A549 (cell line): ENCODE results near the gene PRR20A. TPM values are rescaled to one million over a fixed set of nuclear protein-coding genes. Genes with fewer than 3 reads are reported as not detected.
"Not testable (repeated sequence)": the region's sequence is repeated elsewhere in the genome, so short reads cannot be mapped to it uniquely, and the experiment has no call there.

ENCODE experiments used
- ATAC-seq, 2 experiments: fragments of 200-7000 bp in 1 of 2; fragments of >200 bp in 1 of 2; cut with Nextera tagmentation in 1 of 2; cut with Tn5 transposase in 1 of 2; 3 replicates each; pipeline versions ENCODE4 v1.8.0 to v1.9.1; 2018 to 2020; ENCODE audit warnings: mild to moderate bottlenecking in 1 of 2, moderate library complexity in 1 of 2
- CTCF ChIA-PET: fragments of 300-600 bp; sonication (Branson Sonifier 250); formaldehyde crosslinking; extraction: SDS; loops from one replicate; lab custom pipeline; 2021; ENCODE audit warnings: antibody characterized with exemption, inconsistent platforms; lab: Yijun Ruan, JAX
- POLR2A ChIA-PET: fragments of 350-600 bp; formaldehyde crosslinking; extraction: SDS; loops from one replicate; lab custom pipeline; 2021; ENCODE audit warnings: antibody characterized with exemption, inconsistent platforms; lab: Yijun Ruan, JAX
- DNase-seq, 2 experiments: peaks; one replicate each; pipeline versions ENCODE4 v3.0.0 to v3.0.0-alpha.2; 2011 to 2016; ENCODE audit warnings: low read depth in 1 of 2, low spot score in 1 of 2
- FAIRE-seq: peaks from 2 replicates; lab custom pipeline; 2011; peaks lifted over from hg19 to GRCh38; lab: Jason Lieb, UNC
- H3K27ac ChIP-seq, 2 experiments: fragments of >200 bp; sonication (Bioruptor Twin); formaldehyde crosslinking; 3 replicates each; pipeline ENCODE4 v1.5.1; 2016 to 2017
- H3K4me1 ChIP-seq: fragments of >200 bp; sonication (Bioruptor Twin); formaldehyde crosslinking; 3 replicates; pipeline ENCODE4 v1.6.1; 2016
- H3K4me2 ChIP-seq: fragments of >200 bp; sonication (Bioruptor Twin); formaldehyde crosslinking; 3 replicates; pipeline ENCODE4 v1.6.1; 2016
- H3K4me3 ChIP-seq: fragments of >200 bp; sonication (Bioruptor Twin); formaldehyde crosslinking; 3 replicates; pipeline ENCODE4 v1.5.1; 2016
- H3K9me3 ChIP-seq: fragments of >200 bp; sonication (Bioruptor Twin); formaldehyde crosslinking; 3 replicates; pipeline ENCODE4 v1.6.1; 2016
- BCL3 ChIP-seq: fragments of >200 bp; sonication (Bioruptor Twin); formaldehyde crosslinking; IDR thresholded peaks from 3 replicates; pipeline ENCODE4 v1.6.1; 2016
- BHLHE40 ChIP-seq: IDR thresholded peaks from 2 replicates; pipeline ENCODE4 v1.6.1; 2012; ENCODE audit warnings: low read depth, low read length, inconsistent platforms
- CBX2 ChIP-seq: fragments of 200-600 bp; sonication (generic); IDR thresholded peaks from 2 replicates; pipeline ENCODE4 v1.6.1; 2016; ENCODE audit warnings: low read depth, mild to moderate bottlenecking, borderline replicate concordance
- CEBPB ChIP-seq, 2 experiments: fragments of >200 bp in 1 of 2; sonication (Bioruptor Twin) in 1 of 2; formaldehyde crosslinking in 1 of 2; IDR thresholded peaks; 2 replicates each; pipeline ENCODE4 v1.6.1; 2012 to 2016
- EHF ChIP-seq: fragments of 250-450 bp; sonication (Bioruptor Pico); IDR thresholded peaks from 2 replicates; pipeline ENCODE4 v1.5.0; 2020; ENCODE audit warnings: mild to moderate bottlenecking
- ELK1 ChIP-seq: fragments of 150-350 bp; IDR thresholded peaks from 2 replicates; pipeline ENCODE4 v1.6.1; 2014; ENCODE audit warnings: low read depth, mild to moderate bottlenecking, low read length
- EP300 ChIP-seq, 2 experiments: fragments of >200 bp; sonication (Bioruptor Twin); formaldehyde crosslinking; IDR thresholded peaks; 2 replicates in 1 of 2; 3 replicates in 1 of 2; pipeline ENCODE4 v1.6.1; 2016 to 2017
- FOSB ChIP-seq: fragments of 250-450 bp; sonication (Bioruptor Pico); IDR thresholded peaks from 2 replicates; pipeline ENCODE4 v1.5.0; 2020; ENCODE audit warnings: mild to moderate bottlenecking, moderate library complexity
- GATA3 ChIP-seq: IDR thresholded peaks from 2 replicates; pipeline ENCODE4 v1.6.1; 2012; ENCODE audit warnings: borderline replicate concordance
- HES2 ChIP-seq: fragments of >200 bp; sonication (Bioruptor Twin); formaldehyde crosslinking; IDR thresholded peaks from 2 replicates; pipeline ENCODE4 v1.6.1; 2016
- HEYL ChIP-seq: fragments of 250-450 bp; sonication (Bioruptor Pico); IDR thresholded peaks from 2 replicates; pipeline ENCODE4 v1.8.0; 2021; ENCODE audit warnings: mild to moderate bottlenecking, moderate library complexity
- HOXA7 ChIP-seq: fragments of 250-450 bp; sonication (Bioruptor Pico); IDR thresholded peaks from 2 replicates; pipeline ENCODE4 v1.5.0; 2020; ENCODE audit warnings: mild to moderate bottlenecking, moderate library complexity
- HOXB13 ChIP-seq: fragments of 250-450 bp; sonication (Bioruptor Pico); IDR thresholded peaks from 2 replicates; pipeline ENCODE4 v1.5.0; 2020; ENCODE audit warnings: low read depth, mild to moderate bottlenecking, moderate library complexity
- HOXB5 ChIP-seq: fragments of 250-450 bp; sonication (Bioruptor Pico); IDR thresholded peaks from 2 replicates; pipeline ENCODE4 v1.5.0; 2020; ENCODE audit warnings: mild to moderate bottlenecking, moderate library complexity
- JUNB ChIP-seq: fragments of >200 bp; sonication (Bioruptor Twin); formaldehyde crosslinking; IDR thresholded peaks from 2 replicates; pipeline ENCODE4 v1.6.1; 2016
- KDM1A ChIP-seq: fragments of 200-600 bp; sonication (generic); IDR thresholded peaks from 2 replicates; pipeline ENCODE4 v1.6.1; 2016; ENCODE audit warnings: low read depth, mild to moderate bottlenecking
- KDM5A ChIP-seq: fragments of 200-600 bp; sonication (generic); IDR thresholded peaks from 2 replicates; pipeline ENCODE4 v1.6.1; 2016; ENCODE audit warnings: antibody characterized with exemption, mild to moderate bottlenecking
- MAX ChIP-seq: IDR thresholded peaks from 2 replicates; pipeline ENCODE4 v1.6.1; 2012
- MAZ ChIP-seq: fragments of 150-350 bp; IDR thresholded peaks from 2 replicates; pipeline ENCODE4 v1.6.1; 2014; ENCODE audit warnings: antibody characterized with exemption, low read depth, low read length, borderline replicate concordance
- MYC ChIP-seq: IDR thresholded peaks from 2 replicates; pipeline ENCODE4 v1.6.1; 2012; ENCODE audit warnings: mild to moderate bottlenecking, inconsistent platforms, low read length, improper control_type of control experiment, borderline replicate concordance
- NFE2L2 ChIP-seq: fragments of 150-350 bp; conservative IDR thresholded peaks from 2 replicates; pipeline ENCODE4 v1.6.1; 2014; ENCODE audit warnings: low read length
- NPAS2 ChIP-seq: fragments of 250-450 bp; sonication (Bioruptor Pico); IDR thresholded peaks from 2 replicates; pipeline ENCODE4 v1.8.0; 2022; ENCODE audit warnings: mild to moderate bottlenecking, moderate library complexity, borderline replicate concordance
- RARB ChIP-seq: fragments of 250-450 bp; sonication (Bioruptor Pico); IDR thresholded peaks from 2 replicates; pipeline ENCODE4 v1.8.0; 2021; ENCODE audit warnings: mild to moderate bottlenecking, moderate library complexity
- RCOR1 ChIP-seq: fragments of 150-350 bp; IDR thresholded peaks from 2 replicates; pipeline ENCODE4 v1.6.1; 2014; ENCODE audit warnings: antibody characterized with exemption, low read length, low read depth
- REST ChIP-seq: fragments of 200-600 bp; sonication (generic); IDR thresholded peaks from 2 replicates; pipeline ENCODE4 v1.6.1; 2016; ENCODE audit warnings: antibody characterized with exemption, mild to moderate bottlenecking, moderate library complexity
- RFX5 ChIP-seq: fragments of 450-650 bp; IDR thresholded peaks from 2 replicates; pipeline ENCODE4 v1.7.1; 2014; ENCODE audit warnings: antibody characterized with exemption, mild to moderate bottlenecking, moderate library complexity
- ZNF302 ChIP-seq: fragments of 250-450 bp; sonication (Bioruptor Pico); IDR thresholded peaks from 2 replicates; pipeline ENCODE4 v1.9.0; 2021; ENCODE audit warnings: inconsistent platforms, mild to moderate bottlenecking, moderate library complexity
- WGBS: methylation state at CpG from one replicate; pipeline ENCODE4 v1.1.6; 2017; ENCODE audit errors: missing lambda C conversion rate; 5-methylcytosine and 5-hydroxymethylcytosine counted together
- polyA minus RNA-seq: library from RNA; depleted of rRNA, polyadenylated mRNA; stranded (reverse); fragments of >200 nt; gene quantifications from 2 replicates; pipeline ENCODE4 v1.2.3, GENCODE V29; 2011; rRNA and poly(A)+ RNA removed
- polyA plus RNA-seq, 4 experiments: library from polyadenylated mRNA; depleted of rRNA in 3 of 4; stranded (reverse); fragments of >200 nt; fragmentation: RNase III in 1 of 4; extraction: RNeasy Plus Mini Kit Qiagen cat#74134 plus additional on column Dnase treatment in 1 of 4; gene quantifications; 2 replicates in 3 of 4; 3 replicates in 1 of 4; pipeline ENCODE4 v1.2.3, GENCODE V29; 2011 to 2017
- TF ChIP-seq, protein P1 (sequence below): IDR thresholded peaks from 2 replicates; pipeline ENCODE4 v1.6.1; 2012

The PRR20A gene
- not detected in 2 replicates for polyA plus RNA-seq (2011; rRNA removed)
- not detected in 2 replicates for polyA plus RNA-seq (2012; cell fraction: cytosol; rRNA removed)
- polyA plus RNA-seq (2012; cell fraction: nucleus; rRNA removed): not detected in 2 replicates
- not detected in 3 replicates for polyA plus RNA-seq (2017; fragmentation: RNase III; extraction: RNeasy Plus Mini Kit Qiagen cat#74134 plus additional on column Dnase treatment)
- not detected in 2 replicates for polyA minus RNA-seq

DNA sequence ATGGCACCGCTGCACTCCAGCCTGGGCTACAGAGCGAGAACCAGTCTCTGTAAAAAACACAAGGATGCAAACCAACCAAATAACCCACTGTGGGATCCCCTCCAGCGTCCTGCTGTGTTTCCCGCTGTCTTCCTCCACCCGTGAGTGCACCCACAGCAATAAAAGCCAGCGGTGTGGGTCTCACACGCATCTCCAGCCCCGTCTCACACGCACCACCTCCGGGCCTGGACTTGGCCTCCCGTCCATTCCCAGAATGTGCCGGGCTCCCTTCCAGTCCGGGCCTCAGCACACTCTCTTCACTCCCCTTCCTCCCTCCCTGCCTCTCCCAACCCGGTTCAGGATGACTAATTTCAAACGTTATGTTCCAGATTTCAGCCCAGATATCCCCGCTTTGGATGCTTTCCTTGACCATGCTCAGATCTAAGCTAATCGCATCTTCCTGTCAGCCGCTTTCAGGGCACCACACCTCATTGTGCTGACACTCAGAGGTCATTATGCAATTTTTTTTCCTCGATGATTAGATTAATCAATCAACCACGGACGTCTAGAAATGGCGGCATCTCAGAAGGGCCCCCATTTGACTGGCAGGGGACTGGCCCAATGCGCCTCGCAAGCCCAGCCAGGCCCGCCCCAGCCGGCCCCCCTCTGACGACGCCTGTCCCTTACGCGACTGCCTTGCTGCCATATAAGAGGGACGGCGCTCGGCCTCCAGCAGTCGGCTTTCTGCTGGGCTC lies at the start of gene PRR20A:
PRR20A (plus strand) TSS at position 684 of the 734 bp plus-strand sequence. CDS start 387 bp downstream, outside the sequence.
- ATAC-seq, H3K9me3 ChIP-seq, H3K27ac ChIP-seq, DNase-seq, H3K4me2 ChIP-seq, H3K4me1 ChIP-seq, FAIRE-seq, POLR2A ChIA-PET, H3K4me3 ChIP-seq, CTCF ChIA-PET: not testable (repeated sequence)
- 43% methylated on average over 12 of the region's 34 CpGs for WGBS

- ATAC-seq (no peak), FAIRE-seq (no peak), DNase-seq (no peak)
- no peak for TF ChIP-seq HOXB5 (CRISPR knock-in tag)
- no peak for TF ChIP-seq HES2
- TF ChIP-seq MYC: no peak
- TF ChIP-seq FOSB: no peak
- TF ChIP-seq NFE2L2: no peak
- no peak for TF ChIP-seq RARB
- TF ChIP-seq HEYL (CRISPR knock-in tag): no peak
- no peak for TF ChIP-seq MAZ
- no peak for TF ChIP-seq RFX5
- TF ChIP-seq ELK1: no peak
- TF ChIP-seq MAX: no peak
- no peak for TF ChIP-seq NPAS2 (CRISPR knock-in tag)
- TF ChIP-seq CEBPB (IDR thresholded peaks at IDR 0.05): no peak
- POLR2A ChIA-PET: no interaction called here
- Histone ChIP-seq H3K27ac (no peak overlapping the region), H3K4me3 (no peak overlapping the region), H3K4me1 (no peaks in the 10 kb centered on the region), H3K9me3 (no peaks in the 10 kb centered on the region), H3K4me2 (no peak overlapping the region)
- CTCF ChIA-PET: no interaction called here
- 12% methylated on average over 4 of the region's 4 CpGs for WGBS
These were observed 25.8 kb upstream of the PRR20A start for GRCh38 chr13:57114945-57115344.

DNA sequence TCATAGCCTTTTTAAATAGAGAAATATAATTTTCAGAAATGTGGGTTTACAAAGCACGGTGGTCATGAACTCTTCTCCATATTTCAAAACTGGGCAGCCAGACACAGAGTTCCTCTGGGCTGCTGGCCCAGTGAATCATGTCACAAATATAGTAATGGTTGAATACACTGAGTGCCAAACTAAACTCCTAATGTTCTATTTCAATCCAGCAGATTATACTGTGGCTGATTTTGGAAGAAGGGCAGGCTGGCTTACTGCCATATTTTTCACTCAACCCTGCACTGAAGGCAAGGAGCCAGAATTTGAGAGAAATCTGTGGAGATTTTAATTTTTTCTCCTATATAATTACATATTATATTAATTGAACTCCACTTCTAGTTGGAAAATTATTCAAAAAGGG lies 17.0 kb upstream of the PRR20A start:
- ATAC-seq (no peak), DNase-seq (no peak), FAIRE-seq (no peak)
- Histone ChIP-seq H3K27ac (no peak overlapping the region), H3K4me3 (no peak overlapping the region), H3K4me2 (no peak overlapping the region), H3K9me3 (no peaks in the 10 kb centered on the region), H3K4me1 (no peaks in the 10 kb centered on the region)
- ChIA-PET POLR2A (no interaction called here), CTCF (no interaction called here)
- 0% methylated on average over 1 of the region's 1 CpG for WGBS
- TF ChIP-seq, protein P1, sequence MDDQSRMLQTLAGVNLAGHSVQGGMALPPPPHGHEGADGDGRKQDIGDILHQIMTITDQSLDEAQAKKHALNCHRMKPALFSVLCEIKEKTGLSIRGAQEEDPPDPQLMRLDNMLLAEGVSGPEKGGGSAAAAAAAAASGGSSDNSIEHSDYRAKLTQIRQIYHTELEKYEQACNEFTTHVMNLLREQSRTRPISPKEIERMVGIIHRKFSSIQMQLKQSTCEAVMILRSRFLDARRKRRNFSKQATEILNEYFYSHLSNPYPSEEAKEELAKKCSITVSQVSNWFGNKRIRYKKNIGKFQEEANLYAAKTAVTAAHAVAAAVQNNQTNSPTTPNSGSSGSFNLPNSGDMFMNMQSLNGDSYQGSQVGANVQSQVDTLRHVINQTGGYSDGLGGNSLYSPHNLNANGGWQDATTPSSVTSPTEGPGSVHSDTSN: no peak
- TF ChIP-seq HOXA7 (no peak), ZNF302 (no peak), HOXB13 (CRISPR knock-in tag) (no peak), EHF (CRISPR knock-in tag) (no peak), BHLHE40 (no peak), GATA3 (no peak), BCL3 (no peak), JUNB (no peak), RCOR1 (no peak), CBX2 (no peak), EP300 (IDR thresholded peaks at IDR 0.05) (no peak), KDM5A (no peak), CEBPB (IDR thresholded peaks at IDR 0.05) (no peak), RFX5 (no peak), REST (no peak), KDM1A (no peak)
